Gastroesophageal sphincter (tissue), 4 donors: Measurements from ENCODE around the gene RPGR. TPM values are rescaled to one million over a fixed set of nuclear protein-coding genes. Genes with fewer than 3 reads are reported as not detected.

Experiments used
- ATAC-seq: fragments of 150-250 bp; one replicate; pipeline ENCODE4 v1.9.1; 2016; ENCODE audit warnings: mild to moderate bottlenecking, moderate library complexity
- H3K27ac ChIP-seq, 4 donors: fragments of 200-600 bp; sonication (generic) in 3 of 4; 1 replicate in 3 of 4; 2 replicates in 1 of 4; pipeline ENCODE4 v1.5.1; 2016 to 2019
- H3K27me3 ChIP-seq: fragments of 200-600 bp; sonication (generic); one replicate; pipeline ENCODE4 v1.5.1; 2019
- H3K36me3 ChIP-seq, 2 donors: fragments of 200-600 bp; sonication (generic); one replicate each; pipeline ENCODE4 v1.5.1; 2019; ENCODE audit warnings: control low read depth in 1 of 2
- H3K4me1 ChIP-seq, 3 donors: fragments of 200-600 bp; sonication (generic); 1 replicate in 2 of 3; 2 replicates in 1 of 3; pipeline ENCODE4 v1.5.1; 2016 to 2019; ENCODE audit warnings: control low read depth in 2 of 3
- H3K4me3 ChIP-seq, 2 donors: fragments of 200-600 bp; sonication (generic); one replicate each; pipeline ENCODE4 v1.5.1; 2019; ENCODE audit warnings: mild to moderate bottlenecking in 1 of 2, moderate library complexity in 1 of 2
- H3K9me3 ChIP-seq, 3 donors: fragments of 200-600 bp; sonication (generic); one replicate each; pipeline ENCODE4 v1.5.1; 2017 to 2019; ENCODE audit warnings: control low read depth in 2 of 3
- EP300 ChIP-seq: sonication (generic); formaldehyde crosslinking; IDR thresholded peaks from one replicate; pipeline ENCODE4 v1.6.1; 2017; ENCODE audit warnings: antibody characterized with exemption, mild to moderate bottlenecking
- POLR2A ChIP-seq, 2 donors: fragments of 450-650 bp; IDR thresholded peaks; one replicate each; pipeline ENCODE4 v1.6.1; 2017; ENCODE audit warnings: antibody characterized with exemption in 2 of 2, mild to moderate bottlenecking in 2 of 2, moderate library complexity in 1 of 2
- POLR2AphosphoS5 ChIP-seq: sonication (generic); formaldehyde crosslinking; IDR thresholded peaks from one replicate; pipeline ENCODE4 v1.6.1; 2017; ENCODE audit warnings: antibody characterized with exemption
- WGBS, 2 donors: methylation state at CpG; one replicate each; pipeline ENCODE4 v1.1.5; 2018; ENCODE audit warnings: low coverage in 1 of 2; 5-methylcytosine and 5-hydroxymethylcytosine counted together
- total RNA-seq, 4 donors: library from RNA; depleted of rRNA; stranded (reverse); fragments of >200 nt; gene quantifications; one replicate each; pipeline ENCODE4 v1.1.0, GENCODE V29; 2016
- TF ChIP-seq, protein P1 (sequence below), 4 experiments: fragments of 200-600 bp in 2 of 4; fragments of 450-650 bp in 2 of 4; sonication (generic) in 1 of 4; IDR thresholded peaks; one replicate each; pipeline ENCODE4 v1.5.1; 2017 to 2019; ENCODE audit warnings: antibody characterized with exemption in 4 of 4, mild to moderate bottlenecking in 2 of 4, moderate library complexity in 2 of 4

RPGR gene
- total RNA-seq, 4 donors from 2014 or later = 12.7 to 25.4 (median 20.0) TPM

DNA sequence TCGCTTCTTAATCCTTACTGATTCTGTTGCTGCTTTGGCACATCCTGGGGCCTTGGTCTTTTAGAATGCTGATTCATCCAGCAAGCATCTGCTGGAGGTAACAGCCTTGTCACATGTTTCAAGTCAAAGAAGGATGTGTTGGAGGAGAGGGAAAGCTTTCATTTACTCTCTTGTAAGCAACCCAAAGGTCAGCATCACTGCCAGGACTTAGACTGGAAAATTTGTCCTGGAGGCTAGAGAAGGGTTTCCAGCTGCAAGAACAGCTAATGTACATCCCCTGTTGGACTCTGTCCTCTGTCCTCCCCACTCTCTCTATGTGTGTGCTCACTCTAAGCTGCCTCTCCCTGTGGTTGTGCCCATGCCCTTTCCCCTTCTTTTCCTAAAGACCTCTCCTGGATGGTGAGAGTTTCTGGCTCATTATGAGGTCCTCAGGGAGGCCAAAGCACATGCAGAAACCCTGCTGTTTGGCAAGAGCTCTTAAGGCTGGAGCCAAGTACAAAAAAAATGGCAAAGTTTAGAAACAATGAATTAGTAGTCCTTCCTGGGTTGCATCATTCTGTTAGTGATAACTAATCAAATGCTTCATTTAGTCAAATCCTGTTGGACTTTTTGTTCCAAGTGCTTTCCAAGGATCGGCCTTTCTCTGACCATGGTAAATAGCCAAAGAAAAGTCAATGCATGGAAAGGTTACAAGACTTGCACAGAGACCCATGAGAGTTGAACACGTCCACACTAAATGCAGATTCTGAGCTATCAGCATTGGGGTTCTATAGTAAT is 93.2 kb downstream of the RPGR start:
- Histone ChIP-seq H3K4me3 (no peak overlapping the region), H3K27ac (peak overlapping the region in 3 of 4 donors; percentile 31 to 60 (median 49)), H3K4me1 (peaks cover 0 to 14% (median 0%) of the 10 kb centered on the region in 3 donors), H3K36me3 (no peaks in the 10 kb centered on the region), H3K9me3 (no peaks in the 10 kb centered on the region), H3K27me3 (no peaks in the 10 kb centered on the region)
- TF ChIP-seq POLR2A (IDR thresholded peaks at IDR 0.05) = no peak
- peak; percentile 15 for TF ChIP-seq POLR2AphosphoS5
- no peak for TF ChIP-seq EP300
- TF ChIP-seq, protein P1, sequence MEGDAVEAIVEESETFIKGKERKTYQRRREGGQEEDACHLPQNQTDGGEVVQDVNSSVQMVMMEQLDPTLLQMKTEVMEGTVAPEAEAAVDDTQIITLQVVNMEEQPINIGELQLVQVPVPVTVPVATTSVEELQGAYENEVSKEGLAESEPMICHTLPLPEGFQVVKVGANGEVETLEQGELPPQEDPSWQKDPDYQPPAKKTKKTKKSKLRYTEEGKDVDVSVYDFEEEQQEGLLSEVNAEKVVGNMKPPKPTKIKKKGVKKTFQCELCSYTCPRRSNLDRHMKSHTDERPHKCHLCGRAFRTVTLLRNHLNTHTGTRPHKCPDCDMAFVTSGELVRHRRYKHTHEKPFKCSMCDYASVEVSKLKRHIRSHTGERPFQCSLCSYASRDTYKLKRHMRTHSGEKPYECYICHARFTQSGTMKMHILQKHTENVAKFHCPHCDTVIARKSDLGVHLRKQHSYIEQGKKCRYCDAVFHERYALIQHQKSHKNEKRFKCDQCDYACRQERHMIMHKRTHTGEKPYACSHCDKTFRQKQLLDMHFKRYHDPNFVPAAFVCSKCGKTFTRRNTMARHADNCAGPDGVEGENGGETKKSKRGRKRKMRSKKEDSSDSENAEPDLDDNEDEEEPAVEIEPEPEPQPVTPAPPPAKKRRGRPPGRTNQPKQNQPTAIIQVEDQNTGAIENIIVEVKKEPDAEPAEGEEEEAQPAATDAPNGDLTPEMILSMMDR (IDR thresholded peaks at IDR 0.05) = no peak
- WGBS, 2 donors = 32% methylated on average over 2 to 3 of the region's 3 CpGs
- ATAC-seq = peak; percentile 81

DNA sequence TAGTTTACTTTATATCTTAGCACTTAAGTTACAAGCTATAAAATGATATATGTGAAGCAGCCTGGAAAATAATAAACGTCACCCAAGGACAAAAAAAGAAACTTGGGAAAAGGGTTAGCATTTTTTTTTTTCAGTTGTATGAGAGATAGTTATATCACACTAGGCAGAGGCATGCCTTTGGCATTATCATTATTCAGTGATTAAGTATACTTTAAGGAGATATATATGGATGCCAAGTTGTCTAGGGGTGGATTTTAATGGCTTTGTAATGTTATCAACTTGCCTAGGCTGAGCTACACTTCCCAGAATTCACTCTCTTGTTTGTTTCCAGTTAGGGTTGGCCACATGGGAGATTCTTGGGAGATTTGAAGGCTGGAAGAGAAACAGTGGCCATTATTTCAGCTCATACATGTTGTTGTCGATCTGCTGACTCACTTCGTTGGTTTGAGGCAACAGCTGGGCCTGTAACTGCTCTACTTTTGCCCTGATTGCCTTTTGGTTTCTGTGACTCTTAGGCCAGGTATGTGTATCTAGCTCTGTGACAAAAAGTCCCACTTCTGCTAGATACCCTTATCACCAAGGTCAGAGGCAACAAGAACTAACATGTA is 95.1 kb downstream of the RPGR start:
- Histone ChIP-seq H3K27me3 (no peaks in the 10 kb centered on the region), H3K4me1 (peaks cover 0 to 14% (median 0%) of the 10 kb centered on the region in 3 donors), H3K4me3 (no peak overlapping the region), H3K9me3 (no peaks in the 10 kb centered on the region), H3K27ac (peak overlapping the region in 1 of 4 donors; percentile 31), H3K36me3 (no peaks in the 10 kb centered on the region)
- WGBS, 2 donors = 37 to 54% methylated on average over 3 of the region's 3 CpGs
- peak; percentile 40 for ATAC-seq
- TF ChIP-seq, protein P1 (IDR thresholded peaks at IDR 0.05) = no peak
- no peak for TF ChIP-seq POLR2A (IDR thresholded peaks at IDR 0.05)
- no peak for TF ChIP-seq POLR2AphosphoS5
- no peak for TF ChIP-seq EP300

DNA sequence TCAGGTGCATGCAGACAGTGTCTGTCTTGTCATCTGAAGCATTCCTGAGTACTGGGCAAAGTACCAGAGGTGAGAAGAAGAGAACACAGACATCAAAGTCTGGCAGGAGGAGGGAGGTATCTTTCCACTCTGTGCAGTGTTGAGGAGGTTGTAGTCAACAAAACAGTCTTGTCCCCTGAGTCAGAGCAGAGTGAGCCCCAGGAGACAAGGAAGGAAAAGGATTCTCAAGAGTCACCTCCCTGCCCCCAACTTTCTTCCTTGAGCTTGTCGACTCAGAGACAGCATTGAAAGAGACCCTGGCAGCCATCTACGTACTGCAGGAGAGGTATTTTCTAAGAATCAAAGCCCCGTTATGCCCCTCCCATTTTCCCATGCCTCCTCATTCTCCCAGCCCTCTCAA is 102.2 kb downstream of the RPGR start:
- H3K27ac ChIP-seq = no peak overlapping the region
- WGBS, 2 donors = no CpG with 5 or more reads among the region's 3 CpGs
- H3K4me3 ChIP-seq = no peak overlapping the region
- no peaks in the 10 kb centered on the region for H3K9me3 ChIP-seq
- no peaks in the 10 kb centered on the region for H3K4me1 ChIP-seq
- TF ChIP-seq POLR2A (IDR thresholded peaks at IDR 0.05) (no peak), POLR2AphosphoS5 (no peak), EP300 (no peak)
- TF ChIP-seq, protein P1 (IDR thresholded peaks at IDR 0.05) = no peak
- no peaks in the 10 kb centered on the region for H3K36me3 ChIP-seq
- ATAC-seq = no peak
- no peaks in the 10 kb centered on the region for H3K27me3 ChIP-seq

DNA sequence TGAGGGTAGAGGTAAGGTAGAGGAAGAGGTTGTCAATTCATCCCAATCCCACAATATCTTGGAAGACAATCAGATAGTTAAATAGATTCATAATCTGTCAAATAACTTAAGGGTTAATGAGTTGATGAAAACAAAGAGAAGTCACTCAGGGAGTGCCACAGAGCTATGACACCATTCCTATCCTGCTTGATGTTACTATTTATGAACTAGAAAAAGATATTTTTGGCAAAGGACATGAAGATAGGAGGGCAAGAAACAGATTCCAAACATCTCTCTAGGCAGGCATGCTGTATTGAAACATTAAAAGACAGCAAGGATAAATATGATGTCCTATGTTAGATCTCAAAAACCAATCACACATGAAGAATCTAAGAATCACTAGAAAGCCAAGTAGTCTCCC is 103.1 kb downstream of the RPGR start:
- ATAC-seq = no peak
- Histone ChIP-seq H3K9me3 (no peaks in the 10 kb centered on the region), H3K27ac (no peak overlapping the region), H3K4me1 (peaks cover 0 to 9% (median 0%) of the 10 kb centered on the region in 3 donors), H3K36me3 (no peaks in the 10 kb centered on the region), H3K27me3 (no peaks in the 10 kb centered on the region), H3K4me3 (no peak overlapping the region)
- TF ChIP-seq POLR2AphosphoS5 = no peak
- TF ChIP-seq POLR2A (IDR thresholded peaks at IDR 0.05) = no peak
- no peak for TF ChIP-seq EP300
- TF ChIP-seq, protein P1 (IDR thresholded peaks at IDR 0.05) = no peak
